GM12878 (cell line): Measurements from ENCODE around the gene TMEM17. TPM values are rescaled to one million over a fixed set of nuclear protein-coding genes. Genes with fewer than 3 reads are reported as not detected.

Experiments
- ATAC-seq: fragments of 200-7000 bp; cut with Tn5 transposase; 3 replicates; pipeline ENCODE4 v1.9.1; 2020; ENCODE audit warnings: mild to moderate bottlenecking, moderate library complexity
- BruUV-seq: library from RNA; stranded (reverse); fragments of 400-500 nt; replicated peaks from 2 replicates; lab custom pipeline; 2021; lab: Mats Ljungman, UMichigan
- CTCF ChIA-PET: fragments of 300-600 bp; sonication (Branson Sonifier 250); formaldehyde crosslinking; extraction: SDS; loops from one replicate; lab custom pipeline; 2021; ENCODE audit warnings: inconsistent platforms; lab: Yijun Ruan, JAX
- POLR2A ChIA-PET: fragments of 350-600 bp; formaldehyde crosslinking; extraction: SDS; loops from one replicate; lab custom pipeline; 2021; ENCODE audit warnings: inconsistent platforms; lab: Charles Lee
- RAD21 ChIA-PET: fragments of 300-600 bp; sonication (Branson Sonifier 250); formaldehyde crosslinking; loops from one replicate; lab custom pipeline; 2023; ENCODE audit warnings: antibody characterized with exemption; ENCODE audit not compliant: unreplicated experiment; lab: Charles Lee
- SMC1A ChIA-PET: fragments of 300-600 bp; sonication (Branson Sonifier 250); formaldehyde crosslinking; loops from one replicate; lab custom pipeline; 2023; ENCODE audit not compliant: unreplicated experiment, uncharacterized antibody; lab: Charles Lee
- DNase-seq: peaks from one replicate; pipeline ENCODE4 v3.0.0-alpha.2; 2011; ENCODE audit warnings: low read depth, low spot score
- FAIRE-seq: peaks from 3 replicates; lab custom pipeline; 2011; peaks lifted over from hg19 to GRCh38; lab: Jason Lieb, UNC
- H2AFZ ChIP-seq: 2 replicates; pipeline ENCODE4 v1.6.0; 2011; ENCODE audit warnings: low read depth, low read length, control low read depth; ENCODE audit not compliant: control insufficient read depth
- H3K27ac ChIP-seq: 2 replicates; pipeline ENCODE4 v1.5.1; 2011; ENCODE audit warnings: control low read depth; ENCODE audit not compliant: control insufficient read depth, insufficient read depth
- H3K27me3 ChIP-seq, 2 experiments: replicated peaks in 1 of 2; 2 replicates each; pipeline versions ENCODE4 v1.6.0 to v1.6.1; 2011; ENCODE audit warnings: low read length in 1 of 2; ENCODE audit not compliant: control insufficient read depth in 2 of 2, insufficient read depth in 2 of 2
- H3K36me3 ChIP-seq, 2 experiments: 2 replicates each; pipeline ENCODE4 v1.5.1; 2011; ENCODE audit warnings: low read length in 1 of 2; ENCODE audit not compliant: control insufficient read depth in 2 of 2, insufficient read depth in 2 of 2
- H3K4me1 ChIP-seq: 2 replicates; pipeline ENCODE4 v1.6.1; 2011; ENCODE audit warnings: mild to moderate bottlenecking, low read length, moderate library complexity, mixed read lengths; ENCODE audit not compliant: control insufficient read depth, insufficient read depth
- H3K4me2 ChIP-seq: 2 replicates; pipeline ENCODE4 v1.6.0; 2011; ENCODE audit warnings: control low read depth; ENCODE audit not compliant: control insufficient read depth, insufficient read depth
- H3K4me3 ChIP-seq: fragments of 200-600 bp; sonication (generic); 2 replicates; pipeline ENCODE4 v1.5.1; 2016
- H3K79me2 ChIP-seq: 2 replicates; pipeline ENCODE4 v1.6.0; 2011; ENCODE audit warnings: low read length; ENCODE audit not compliant: control insufficient read depth, insufficient read depth
- H3K9ac ChIP-seq: 2 replicates; pipeline ENCODE4 v1.8.0; 2011; ENCODE audit warnings: low read length, control low read depth, mixed read lengths; ENCODE audit not compliant: control insufficient read depth, insufficient read depth
- H3K9me3 ChIP-seq: replicated peaks from 3 replicates; pipeline ENCODE4 v1.5.1; 2011; ENCODE audit warnings: mild to moderate bottlenecking, low read length; ENCODE audit not compliant: control insufficient read depth, insufficient read depth
- H4K20me1 ChIP-seq: 2 replicates; pipeline ENCODE4 v1.6.0; 2011; ENCODE audit not compliant: control insufficient read depth, insufficient read depth
- CHD1 ChIP-seq: IDR thresholded peaks from 2 replicates; pipeline ENCODE4 v1.6.1; 2012; ENCODE audit warnings: low read depth, low read length, improper control_type of control experiment
- CHD4 ChIP-seq: fragments of 200-600 bp; sonication (generic); IDR thresholded peaks from 2 replicates; pipeline ENCODE4 v1.6.1; 2016; ENCODE audit warnings: mild to moderate bottlenecking
- HDAC6 ChIP-seq: fragments of 200-600 bp; sonication (generic); IDR thresholded peaks from one replicate; pipeline ENCODE4 v1.8.0; 2017; ENCODE audit warnings: antibody characterized with exemption; ENCODE audit not compliant: unreplicated experiment
- JUNB ChIP-seq: IDR thresholded peaks from 2 replicates; pipeline ENCODE4 v1.6.1; 2016; ENCODE audit warnings: antibody characterized with exemption, mild to moderate bottlenecking
- MEF2B ChIP-seq: fragments of 450-650 bp; IDR thresholded peaks from 2 replicates; pipeline ENCODE4 v1.6.1; 2018; ENCODE audit warnings: mild to moderate bottlenecking, moderate library complexity; ENCODE audit not compliant: partially characterized antibody, poor library complexity, severe bottlenecking
- NR2F1 ChIP-seq: fragments of 450-650 bp; conservative IDR thresholded peaks from 2 replicates; pipeline ENCODE4 v1.6.1; 2017; ENCODE audit warnings: mild to moderate bottlenecking
- SRF ChIP-seq, 2 experiments: IDR thresholded peaks; 2 replicates each; pipeline ENCODE4 v1.6.1; 2011; ENCODE audit warnings: low read depth in 2 of 2, low read length in 2 of 2, mild to moderate bottlenecking in 1 of 2, moderate library complexity in 1 of 2
- SUZ12 ChIP-seq: fragments of 200-600 bp; sonication (generic); IDR thresholded peaks from one replicate; pipeline ENCODE4 v1.6.1; 2018; ENCODE audit warnings: antibody characterized with exemption, mild to moderate bottlenecking; ENCODE audit not compliant: unreplicated experiment
- YY1 ChIP-seq: IDR thresholded peaks from 2 replicates; pipeline ENCODE4 v1.6.1; 2011; ENCODE audit warnings: low read depth, mild to moderate bottlenecking, low read length
- WGBS: methylation state at CpG from one replicate; pipeline ENCODE4 v1.1.6; 2016; ENCODE audit warnings: low lambda C conversion rate; ENCODE audit not compliant: insufficient replicate concordance, insufficient coverage; ENCODE audit errors: missing lambda C conversion rate; 5-methylcytosine and 5-hydroxymethylcytosine counted together
- in situ Hi-C: fragments of 300-500 bp; cut with MboI; formaldehyde crosslinking; loops from 9 replicates; pipeline ENCODE4 v1.14.3; 2018; ENCODE audit warnings: mixed read lengths
- intact Hi-C: fragments of 100-400 bp; cut with micrococcal nuclease; formaldehyde crosslinking; loops from one replicate; pipeline ENCODE4 v1.14.2; 2022; ENCODE audit not compliant: unreplicated experiment
- polyA plus RNA-seq, 11 experiments: library from polyadenylated mRNA; depleted of rRNA in 4 of 11; unstranded in 6 of 11; stranded (reverse) in 5 of 11; fragments of >200 nt; fragmentation: Nextera tagmentation in 4 of 11; fragmentation: Illumina TruSeq in 1 of 11; extraction: Ambion mirVana in 4 of 11; extraction: Trizol in 1 of 11; gene quantifications; 1 replicate in 1 of 11; 2 replicates in 10 of 11; pipeline versions ENCODE4 v1.2.1 to v1.2.3, GENCODE V29; 2011 to 2016; ENCODE audit warnings: inconsistent platforms in 2 of 11, missing spikeins in 2 of 11, low read depth in 1 of 11
- total RNA-seq, 4 experiments: library from RNA; depleted of rRNA in 3 of 4; stranded (reverse); fragments of >200 nt in 3 of 4; fragmentation: Illumina TruSeq in 1 of 4; extraction: Trizol in 1 of 4; gene quantifications; 2 replicates each; pipeline versions ENCODE4 v1.2.1 to v1.2.3, GENCODE V29; 2013 to 2021
- TF ChIP-seq, protein P1 (sequence below): fragments of 450-650 bp; IDR thresholded peaks from 2 replicates; pipeline ENCODE4 v1.6.1; 2017; ENCODE audit warnings: mild to moderate bottlenecking, moderate library complexity

TMEM17 gene
- total and polyA plus RNA-seq, 10 of the 15 experiments (the other 5 are each of a cell fraction or from before 2014, with no cell fraction given), result 0.87 to 2.6 (median 1.4) TPM

GRCh38 chr2:62465039-62465740, 40.8 kb downstream of the TMEM17 start:
- ChIA-PET POLR2A (no interaction called here), SMC1A (interaction anchor here (0.6 to 3.6 kb wide), 3 partner anchors 8 to 310 kb away, joined by 3 to 14 read pairs (median 5); no protein-coding TSS in a partner anchor), RAD21 (interaction anchor here (4.3 kb wide), 1 partner anchor 8 kb away, joined by 23 read pairs; no protein-coding TSS in a partner anchor), CTCF (interaction anchor here (0.6 to 3.3 kb wide), 4 partner anchors 14 to 613 kb away, joined by 3 to 10 read pairs (median 4); no protein-coding TSS in a partner anchor)
- no peak for DNase-seq
- FAIRE-seq, result no peak
- Histone ChIP-seq H3K79me2 (no peaks in the 10 kb centered on the region), H3K9ac (no peak overlapping the region), H3K9me3 (no peaks in the 10 kb centered on the region), H3K4me1 (peaks cover 4% of the 10 kb centered on the region), H3K27me3 (no peaks in the 10 kb centered on the region), H2AFZ (no peak overlapping the region), H3K36me3 (no peaks in the 10 kb centered on the region), H3K27ac (no peak overlapping the region), H4K20me1 (no peaks in the 10 kb centered on the region), H3K4me2 (no peak overlapping the region), H3K4me3 (no peak overlapping the region)
- in situ Hi-C loops (loop anchor here (25.0 kb wide), 1 partner anchor 1022 kb away; no protein-coding TSS in a partner anchor), intact Hi-C loops (no loop called here)
- WGBS, result 31% methylated on average over 4 of the region's 4 CpGs
- no peak for ATAC-seq
- no peak for TF ChIP-seq SUZ12
- TF ChIP-seq HDAC6, result no peak
- TF ChIP-seq NR2F1, result no peak
- TF ChIP-seq, protein P1, sequence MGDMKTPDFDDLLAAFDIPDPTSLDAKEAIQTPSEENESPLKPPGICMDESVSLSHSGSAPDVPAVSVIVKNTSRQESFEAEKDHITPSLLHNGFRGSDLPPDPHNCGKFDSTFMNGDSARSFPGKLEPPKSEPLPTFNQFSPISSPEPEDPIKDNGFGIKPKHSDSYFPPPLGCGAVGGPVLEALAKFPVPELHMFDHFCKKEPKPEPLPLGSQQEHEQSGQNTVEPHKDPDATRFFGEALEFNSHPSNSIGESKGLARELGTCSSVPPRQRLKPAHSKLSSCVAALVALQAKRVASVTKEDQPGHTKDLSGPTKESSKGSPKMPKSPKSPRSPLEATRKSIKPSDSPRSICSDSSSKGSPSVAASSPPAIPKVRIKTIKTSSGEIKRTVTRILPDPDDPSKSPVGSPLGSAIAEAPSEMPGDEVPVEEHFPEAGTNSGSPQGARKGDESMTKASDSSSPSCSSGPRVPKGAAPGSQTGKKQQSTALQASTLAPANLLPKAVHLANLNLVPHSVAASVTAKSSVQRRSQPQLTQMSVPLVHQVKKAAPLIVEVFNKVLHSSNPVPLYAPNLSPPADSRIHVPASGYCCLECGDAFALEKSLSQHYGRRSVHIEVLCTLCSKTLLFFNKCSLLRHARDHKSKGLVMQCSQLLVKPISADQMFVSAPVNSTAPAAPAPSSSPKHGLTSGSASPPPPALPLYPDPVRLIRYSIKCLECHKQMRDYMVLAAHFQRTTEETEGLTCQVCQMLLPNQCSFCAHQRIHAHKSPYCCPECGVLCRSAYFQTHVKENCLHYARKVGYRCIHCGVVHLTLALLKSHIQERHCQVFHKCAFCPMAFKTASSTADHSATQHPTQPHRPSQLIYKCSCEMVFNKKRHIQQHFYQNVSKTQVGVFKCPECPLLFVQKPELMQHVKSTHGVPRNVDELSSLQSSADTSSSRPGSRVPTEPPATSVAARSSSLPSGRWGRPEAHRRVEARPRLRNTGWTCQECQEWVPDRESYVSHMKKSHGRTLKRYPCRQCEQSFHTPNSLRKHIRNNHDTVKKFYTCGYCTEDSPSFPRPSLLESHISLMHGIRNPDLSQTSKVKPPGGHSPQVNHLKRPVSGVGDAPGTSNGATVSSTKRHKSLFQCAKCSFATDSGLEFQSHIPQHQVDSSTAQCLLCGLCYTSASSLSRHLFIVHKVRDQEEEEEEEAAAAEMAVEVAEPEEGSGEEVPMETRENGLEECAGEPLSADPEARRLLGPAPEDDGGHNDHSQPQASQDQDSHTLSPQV, result no peak
- TF ChIP-seq CHD1, result no peak
- TF ChIP-seq SRF (IDR thresholded peaks at IDR 0.05; ENCODE audit: low read depth in 2 of 2, low read length in 2 of 2), result no peak
- TF ChIP-seq YY1, result no peak
- no peak for TF ChIP-seq MEF2B
- no peak for TF ChIP-seq CHD4
- TF ChIP-seq JUNB, result no peak
- no TSS peak for BruUV-seq
